Measurements from ENCODE around the gene CD99.

DNA sequence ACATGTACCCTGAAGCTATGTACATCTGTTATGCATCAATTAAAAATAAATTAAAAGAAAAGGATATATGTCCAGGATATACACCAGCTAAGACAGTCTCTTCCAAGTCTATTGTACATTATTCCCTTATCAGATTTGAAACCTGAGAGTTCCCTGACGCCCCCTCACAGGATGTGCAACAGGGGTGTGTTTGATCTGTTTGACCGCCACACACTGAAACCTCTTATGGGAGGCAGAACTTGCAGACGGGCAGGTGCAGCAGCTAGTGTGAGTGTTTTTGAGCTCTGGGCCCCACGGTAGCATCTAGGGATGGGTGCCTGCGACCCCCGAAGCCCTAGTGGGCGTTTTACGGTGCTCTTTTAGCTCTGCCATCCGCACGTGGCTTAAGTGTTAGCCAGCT is 65.5 kb downstream of the CD99 start:
- TF ChIP-seq EP300 (IDR thresholded peaks at IDR 0.05) (no peak), POLR2AphosphoS5 (IDR thresholded peaks at IDR 0.05) (no peak)
- TF ChIP-seq, protein P1, sequence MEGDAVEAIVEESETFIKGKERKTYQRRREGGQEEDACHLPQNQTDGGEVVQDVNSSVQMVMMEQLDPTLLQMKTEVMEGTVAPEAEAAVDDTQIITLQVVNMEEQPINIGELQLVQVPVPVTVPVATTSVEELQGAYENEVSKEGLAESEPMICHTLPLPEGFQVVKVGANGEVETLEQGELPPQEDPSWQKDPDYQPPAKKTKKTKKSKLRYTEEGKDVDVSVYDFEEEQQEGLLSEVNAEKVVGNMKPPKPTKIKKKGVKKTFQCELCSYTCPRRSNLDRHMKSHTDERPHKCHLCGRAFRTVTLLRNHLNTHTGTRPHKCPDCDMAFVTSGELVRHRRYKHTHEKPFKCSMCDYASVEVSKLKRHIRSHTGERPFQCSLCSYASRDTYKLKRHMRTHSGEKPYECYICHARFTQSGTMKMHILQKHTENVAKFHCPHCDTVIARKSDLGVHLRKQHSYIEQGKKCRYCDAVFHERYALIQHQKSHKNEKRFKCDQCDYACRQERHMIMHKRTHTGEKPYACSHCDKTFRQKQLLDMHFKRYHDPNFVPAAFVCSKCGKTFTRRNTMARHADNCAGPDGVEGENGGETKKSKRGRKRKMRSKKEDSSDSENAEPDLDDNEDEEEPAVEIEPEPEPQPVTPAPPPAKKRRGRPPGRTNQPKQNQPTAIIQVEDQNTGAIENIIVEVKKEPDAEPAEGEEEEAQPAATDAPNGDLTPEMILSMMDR (IDR thresholded peaks at IDR 0.05), result no peak
